ENCODE results near the gene FRA10AC1. TPM values are rescaled to one million over a fixed set of nuclear protein-coding genes. Genes with fewer than 3 reads are reported as not detected.
A peak's percentile ranks its signal among the peaks of the same experiment; 100 is the strongest.

FRA10AC1 gene
- total RNA-seq, 1 experiment from 2014 or later, result 27.6 TPM

- Histone ChIP-seq H3K9me3 (ENCODE audit: low read length) (no peaks in the 10 kb centered on the region), H3K36me3 (ENCODE audit: insufficient read depth, low read length) (no peaks in the 10 kb centered on the region), H3K4me1 (ENCODE audit: low read length) (no peaks in the 10 kb centered on the region), H2AFZ (ENCODE audit: low read length) (no peak overlapping the region), H3K4me2 (ENCODE audit: low read depth, low read length, poor library complexity, severe bottlenecking) (no peak overlapping the region), H3K27ac (ENCODE audit: low read length) (no peak overlapping the region), H3K9ac (ENCODE audit: low read length) (no peak overlapping the region), H3K4me3 (ENCODE audit: low read length) (no peak overlapping the region), H3K27me3 (ENCODE audit: low read length) (no peaks in the 10 kb centered on the region), H4K20me1 (ENCODE audit: insufficient read depth, low read depth, low read length) (no peaks in the 10 kb centered on the region), H3K9me2 (replicated peaks; ENCODE audit: insufficient read depth, low read length) (no peaks in the 10 kb centered on the region), H3K79me2 (ENCODE audit: low read length) (no peaks in the 10 kb centered on the region)
- DNase-seq, result no peak
Observed at GRCh38 chr10:93712593-93712992, 10.2 kb upstream of the FRA10AC1 start.

- Histone ChIP-seq H3K9me2 (replicated peaks; ENCODE audit: insufficient read depth, low read length) (no peaks in the 10 kb centered on the region), H3K79me2 (ENCODE audit: low read length) (no peaks in the 10 kb centered on the region), H3K27me3 (ENCODE audit: low read length) (no peaks in the 10 kb centered on the region), H2AFZ (ENCODE audit: low read length) (no peak overlapping the region), H3K4me3 (ENCODE audit: low read length) (no peak overlapping the region), H3K4me1 (ENCODE audit: low read length) (no peaks in the 10 kb centered on the region), H3K4me2 (ENCODE audit: low read depth, low read length, poor library complexity, severe bottlenecking) (no peak overlapping the region), H3K9ac (ENCODE audit: low read length) (no peak overlapping the region), H3K36me3 (ENCODE audit: insufficient read depth, low read length) (no peaks in the 10 kb centered on the region), H4K20me1 (ENCODE audit: insufficient read depth, low read depth, low read length) (no peaks in the 10 kb centered on the region), H3K9me3 (ENCODE audit: low read length) (no peaks in the 10 kb centered on the region), H3K27ac (ENCODE audit: low read length) (no peak overlapping the region)
- no peak for DNase-seq
Observed at GRCh38 chr10:93711891-93712290, 9.5 kb upstream of the FRA10AC1 start.

GRCh38 chr10:93710333-93710909 lies 8.0 kb upstream of the FRA10AC1 start:
- Histone ChIP-seq H3K36me3 (ENCODE audit: insufficient read depth, low read length) (no peaks in the 10 kb centered on the region), H4K20me1 (ENCODE audit: insufficient read depth, low read depth, low read length) (no peaks in the 10 kb centered on the region), H3K9me3 (ENCODE audit: low read length) (no peaks in the 10 kb centered on the region), H3K9me2 (replicated peaks; ENCODE audit: insufficient read depth, low read length) (no peaks in the 10 kb centered on the region), H3K4me3 (ENCODE audit: low read length) (no peak overlapping the region), H3K4me2 (ENCODE audit: low read depth, low read length, poor library complexity, severe bottlenecking) (no peak overlapping the region), H2AFZ (ENCODE audit: low read length) (no peak overlapping the region), H3K27me3 (ENCODE audit: low read length) (no peaks in the 10 kb centered on the region), H3K79me2 (ENCODE audit: low read length) (no peaks in the 10 kb centered on the region), H3K27ac (ENCODE audit: low read length) (no peak overlapping the region), H3K9ac (ENCODE audit: low read length) (no peak overlapping the region), H3K4me1 (ENCODE audit: low read length) (no peaks in the 10 kb centered on the region)
- no peak for DNase-seq

GRCh38 chr10:93707623-93708022 lies 5.2 kb upstream of the FRA10AC1 start:
- Histone ChIP-seq H3K36me3 (ENCODE audit: insufficient read depth, low read length) (no peaks in the 10 kb centered on the region), H3K9me2 (replicated peaks; ENCODE audit: insufficient read depth, low read length) (no peaks in the 10 kb centered on the region), H3K27me3 (ENCODE audit: low read length) (no peaks in the 10 kb centered on the region), H3K4me3 (ENCODE audit: low read length) (no peak overlapping the region), H3K79me2 (ENCODE audit: low read length) (no peaks in the 10 kb centered on the region), H3K4me2 (ENCODE audit: low read depth, low read length, poor library complexity, severe bottlenecking) (no peak overlapping the region), H3K4me1 (ENCODE audit: low read length) (peaks cover 4% of the 10 kb centered on the region), H3K9me3 (ENCODE audit: low read length) (no peaks in the 10 kb centered on the region), H3K9ac (ENCODE audit: low read length) (no peak overlapping the region), H2AFZ (ENCODE audit: low read length) (no peak overlapping the region), H3K27ac (ENCODE audit: low read length) (no peak overlapping the region), H4K20me1 (ENCODE audit: insufficient read depth, low read depth, low read length) (no peaks in the 10 kb centered on the region)
- DNase-seq, result no peak

GRCh38 chr10:93704451-93704850 lies 2.1 kb upstream of the FRA10AC1 start:
- H3K27ac ChIP-seq (ENCODE audit: low read length), result no peak overlapping the region
- no peaks in the 10 kb centered on the region for H3K27me3 ChIP-seq (ENCODE audit: low read length)
- H3K9ac ChIP-seq (ENCODE audit: low read length), result no peak overlapping the region
- no peak for DNase-seq
- no peaks in the 10 kb centered on the region for H4K20me1 ChIP-seq (ENCODE audit: insufficient read depth, low read depth, low read length)
- peaks cover 21% of the 10 kb centered on the region for H3K4me1 ChIP-seq (ENCODE audit: low read length)
- H3K9me3 ChIP-seq (ENCODE audit: low read length), result no peaks in the 10 kb centered on the region
- peak overlapping the region; percentile 48; the same call in 1 of the 2 replicates for H2AFZ ChIP-seq (ENCODE audit: low read length)
- H3K36me3 ChIP-seq (ENCODE audit: insufficient read depth, low read length), result no peaks in the 10 kb centered on the region
- no peak overlapping the region for H3K4me3 ChIP-seq (ENCODE audit: low read length)
- H3K4me2 ChIP-seq (ENCODE audit: low read depth, low read length, poor library complexity, severe bottlenecking), result no peak overlapping the region
- H3K9me2 ChIP-seq (replicated peaks; ENCODE audit: insufficient read depth, low read length), result no peaks in the 10 kb centered on the region
- peaks cover 25% of the 10 kb centered on the region for H3K79me2 ChIP-seq (ENCODE audit: low read length)

- Histone ChIP-seq H3K79me2 (ENCODE audit: low read length) (peaks cover 26% of the 10 kb centered on the region), H3K9ac (ENCODE audit: low read length) (no peak overlapping the region), H3K4me3 (ENCODE audit: low read length) (no peak overlapping the region), H3K9me3 (ENCODE audit: low read length) (no peaks in the 10 kb centered on the region), H4K20me1 (ENCODE audit: insufficient read depth, low read depth, low read length) (no peaks in the 10 kb centered on the region), H3K4me1 (ENCODE audit: low read length) (peaks cover 21% of the 10 kb centered on the region), H3K27me3 (ENCODE audit: low read length) (no peaks in the 10 kb centered on the region), H3K9me2 (replicated peaks; ENCODE audit: insufficient read depth, low read length) (no peaks in the 10 kb centered on the region), H3K4me2 (ENCODE audit: low read depth, low read length, poor library complexity, severe bottlenecking) (peak overlapping the region; percentile 92), H2AFZ (ENCODE audit: low read length) (peak overlapping the region; percentile 48), H3K27ac (ENCODE audit: low read length) (no peak overlapping the region), H3K36me3 (ENCODE audit: insufficient read depth, low read length) (0 out of 2 replicates have a peak, but pooled peaks cover under 1% of the 10 kb centered on the region)
- no peak for DNase-seq
Observed at GRCh38 chr10:93703841-93704240, 1.4 kb upstream of the FRA10AC1 start.

GRCh38 chr10:93703066-93703465 lies 674 bp upstream of the FRA10AC1 start:
- Histone ChIP-seq H3K9me3 (ENCODE audit: low read length) (no peaks in the 10 kb centered on the region), H3K27ac (ENCODE audit: low read length) (peak overlapping the region; percentile 67), H3K4me2 (ENCODE audit: low read depth, low read length, poor library complexity, severe bottlenecking) (peak overlapping the region; percentile 92), H3K36me3 (ENCODE audit: insufficient read depth, low read length) (0 out of 2 replicates have a peak, but pooled peaks cover 3% of the 10 kb centered on the region), H3K79me2 (ENCODE audit: low read length) (peaks cover 27% of the 10 kb centered on the region), H4K20me1 (ENCODE audit: insufficient read depth, low read depth, low read length) (no peaks in the 10 kb centered on the region), H3K27me3 (ENCODE audit: low read length) (no peaks in the 10 kb centered on the region), H3K4me1 (ENCODE audit: low read length) (peaks cover 21% of the 10 kb centered on the region), H3K9ac (ENCODE audit: low read length) (peak overlapping the region; percentile 76), H3K4me3 (ENCODE audit: low read length) (peak overlapping the region; percentile 80), H3K9me2 (replicated peaks; ENCODE audit: insufficient read depth, low read length) (no peaks in the 10 kb centered on the region), H2AFZ (ENCODE audit: low read length) (peak overlapping the region; percentile 96)
- peak; percentile 49 for DNase-seq

GRCh38 chr10:93701866-93702209 lies 554 bp downstream of the FRA10AC1 start:
- Histone ChIP-seq H3K27ac (ENCODE audit: low read length) (peak overlapping the region; percentile 70), H3K9ac (ENCODE audit: low read length) (peak overlapping the region; percentile 76), H3K36me3 (ENCODE audit: insufficient read depth, low read length) (0 out of 2 replicates have a peak, but pooled peaks cover 3% of the 10 kb centered on the region), H3K79me2 (ENCODE audit: low read length) (peaks cover 32% of the 10 kb centered on the region), H3K9me3 (ENCODE audit: low read length) (no peaks in the 10 kb centered on the region), H3K9me2 (replicated peaks; ENCODE audit: insufficient read depth, low read length) (no peaks in the 10 kb centered on the region), H3K4me3 (ENCODE audit: low read length) (peak overlapping the region; percentile 80), H4K20me1 (ENCODE audit: insufficient read depth, low read depth, low read length) (no peaks in the 10 kb centered on the region), H3K4me2 (ENCODE audit: low read depth, low read length, poor library complexity, severe bottlenecking) (peak overlapping the region; percentile 81), H2AFZ (ENCODE audit: low read length) (no peak overlapping the region), H3K27me3 (ENCODE audit: low read length) (no peaks in the 10 kb centered on the region), H3K4me1 (ENCODE audit: low read length) (peaks cover 21% of the 10 kb centered on the region)
- peak; percentile 44 for DNase-seq
